Gastroesophageal sphincter (tissue), 3 donors: ENCODE data around the gene BMP7.

Source experiments
- EP300 ChIP-seq: sonication (generic); formaldehyde crosslinking; IDR thresholded peaks from one replicate; pipeline ENCODE4 v1.6.1; 2017; ENCODE audit warnings: antibody characterized with exemption, mild to moderate bottlenecking
- POLR2A ChIP-seq, 2 donors: fragments of 450-650 bp; IDR thresholded peaks; one replicate each; pipeline ENCODE4 v1.6.1; 2017; ENCODE audit warnings: antibody characterized with exemption in 2 of 2, mild to moderate bottlenecking in 2 of 2, moderate library complexity in 1 of 2
- POLR2AphosphoS5 ChIP-seq: sonication (generic); formaldehyde crosslinking; IDR thresholded peaks from one replicate; pipeline ENCODE4 v1.6.1; 2017; ENCODE audit warnings: antibody characterized with exemption
- TF ChIP-seq, protein P1 (sequence below), 4 experiments: fragments of 200-600 bp in 2 of 4; fragments of 450-650 bp in 2 of 4; sonication (generic) in 1 of 4; IDR thresholded peaks; one replicate each; pipeline ENCODE4 v1.5.1; 2017 to 2019; ENCODE audit warnings: antibody characterized with exemption in 4 of 4, mild to moderate bottlenecking in 2 of 4, moderate library complexity in 2 of 4

DNA sequence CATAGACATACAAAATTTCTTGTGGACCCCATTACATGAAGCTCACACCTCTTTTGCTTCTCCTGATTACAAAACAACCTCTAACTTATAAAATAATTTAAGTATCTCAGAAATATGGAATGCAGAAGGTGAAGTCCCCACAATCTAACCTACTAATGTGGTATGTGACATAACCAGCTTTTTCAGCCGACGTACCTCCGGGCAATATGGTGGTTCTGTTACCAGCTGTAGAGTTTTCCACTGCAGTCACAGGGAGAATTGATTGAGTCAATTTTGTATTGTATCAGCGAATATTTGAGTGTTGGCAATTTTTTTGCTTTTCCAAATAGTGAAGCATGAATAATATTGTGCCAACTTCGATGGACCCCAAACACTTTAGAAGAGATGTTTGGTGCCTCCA is 47.5 kb upstream of the BMP7 start:
- TF ChIP-seq, protein P1, sequence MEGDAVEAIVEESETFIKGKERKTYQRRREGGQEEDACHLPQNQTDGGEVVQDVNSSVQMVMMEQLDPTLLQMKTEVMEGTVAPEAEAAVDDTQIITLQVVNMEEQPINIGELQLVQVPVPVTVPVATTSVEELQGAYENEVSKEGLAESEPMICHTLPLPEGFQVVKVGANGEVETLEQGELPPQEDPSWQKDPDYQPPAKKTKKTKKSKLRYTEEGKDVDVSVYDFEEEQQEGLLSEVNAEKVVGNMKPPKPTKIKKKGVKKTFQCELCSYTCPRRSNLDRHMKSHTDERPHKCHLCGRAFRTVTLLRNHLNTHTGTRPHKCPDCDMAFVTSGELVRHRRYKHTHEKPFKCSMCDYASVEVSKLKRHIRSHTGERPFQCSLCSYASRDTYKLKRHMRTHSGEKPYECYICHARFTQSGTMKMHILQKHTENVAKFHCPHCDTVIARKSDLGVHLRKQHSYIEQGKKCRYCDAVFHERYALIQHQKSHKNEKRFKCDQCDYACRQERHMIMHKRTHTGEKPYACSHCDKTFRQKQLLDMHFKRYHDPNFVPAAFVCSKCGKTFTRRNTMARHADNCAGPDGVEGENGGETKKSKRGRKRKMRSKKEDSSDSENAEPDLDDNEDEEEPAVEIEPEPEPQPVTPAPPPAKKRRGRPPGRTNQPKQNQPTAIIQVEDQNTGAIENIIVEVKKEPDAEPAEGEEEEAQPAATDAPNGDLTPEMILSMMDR (IDR thresholded peaks at IDR 0.05) = no peak
- no peak for TF ChIP-seq POLR2A (IDR thresholded peaks at IDR 0.05)
- TF ChIP-seq POLR2AphosphoS5 = no peak
- no peak for TF ChIP-seq EP300
